Endothelial cell (in vitro differentiated cells): ENCODE results near the gene SDF2. TPM values are rescaled to one million over a fixed set of nuclear protein-coding genes. Genes with fewer than 3 reads are reported as not detected.
"Not testable (repeated sequence)": the region's sequence is repeated elsewhere in the genome, so short reads cannot be mapped to it uniquely, and the experiment has no call there.

Experiments
- DNase-seq: peaks from one replicate; pipeline ENCODE4 v3.0.0; 2021; ENCODE audit warnings: low spot score
- H3K27ac Mint-ChIP-seq: one replicate; pipeline ENCODE4 v1.8.0; 2021; ENCODE audit warnings: mixed read lengths, inconsistent platforms; ENCODE audit not compliant: unreplicated experiment
- H3K27me3 Mint-ChIP-seq: one replicate; pipeline ENCODE4 v1.8.0; 2021; ENCODE audit warnings: mild to moderate bottlenecking, moderate library complexity, mixed read lengths, inconsistent platforms; ENCODE audit not compliant: unreplicated experiment
- H3K36me3 Mint-ChIP-seq: one replicate; pipeline ENCODE4 v1.8.0; 2021; ENCODE audit warnings: mild to moderate bottlenecking, low read depth, mixed read lengths, inconsistent platforms; ENCODE audit not compliant: unreplicated experiment
- H3K4me1 Mint-ChIP-seq: one replicate; pipeline ENCODE4 v1.8.0; 2021; ENCODE audit warnings: mild to moderate bottlenecking, mixed read lengths, inconsistent platforms; ENCODE audit not compliant: unreplicated experiment
- H3K4me3 Mint-ChIP-seq: one replicate; pipeline ENCODE4 v1.8.0; 2021; ENCODE audit warnings: mild to moderate bottlenecking, mixed read lengths, inconsistent platforms; ENCODE audit not compliant: unreplicated experiment
- H3K9me3 Mint-ChIP-seq: one replicate; pipeline ENCODE4 v1.8.0; 2021; ENCODE audit warnings: mixed read lengths, inconsistent platforms; ENCODE audit not compliant: unreplicated experiment
- total RNA-seq: library from RNA; stranded (reverse); fragmentation: NEBNext Ultra II Directional; extraction: Animal tissue kit (Norgen Biotek cat#: 25700); gene quantifications from one replicate; pipeline ENCODE4 v1.2.1, GENCODE V29; 2021; ENCODE audit not compliant: unreplicated experiment
- TF ChIP-seq, protein P1 (sequence below): fragments of 200-600 bp; sonication (generic); IDR thresholded peaks from one replicate; pipeline ENCODE4 v1.5.0; 2021; ENCODE audit warnings: antibody characterized with exemption; ENCODE audit not compliant: unreplicated experiment

Gene SDF2
- total RNA-seq, 1 donor from 2014 or later, result 52.8 TPM

- no peak overlapping the region for H3K4me3 Mint-ChIP-seq
- TF ChIP-seq, protein P1, sequence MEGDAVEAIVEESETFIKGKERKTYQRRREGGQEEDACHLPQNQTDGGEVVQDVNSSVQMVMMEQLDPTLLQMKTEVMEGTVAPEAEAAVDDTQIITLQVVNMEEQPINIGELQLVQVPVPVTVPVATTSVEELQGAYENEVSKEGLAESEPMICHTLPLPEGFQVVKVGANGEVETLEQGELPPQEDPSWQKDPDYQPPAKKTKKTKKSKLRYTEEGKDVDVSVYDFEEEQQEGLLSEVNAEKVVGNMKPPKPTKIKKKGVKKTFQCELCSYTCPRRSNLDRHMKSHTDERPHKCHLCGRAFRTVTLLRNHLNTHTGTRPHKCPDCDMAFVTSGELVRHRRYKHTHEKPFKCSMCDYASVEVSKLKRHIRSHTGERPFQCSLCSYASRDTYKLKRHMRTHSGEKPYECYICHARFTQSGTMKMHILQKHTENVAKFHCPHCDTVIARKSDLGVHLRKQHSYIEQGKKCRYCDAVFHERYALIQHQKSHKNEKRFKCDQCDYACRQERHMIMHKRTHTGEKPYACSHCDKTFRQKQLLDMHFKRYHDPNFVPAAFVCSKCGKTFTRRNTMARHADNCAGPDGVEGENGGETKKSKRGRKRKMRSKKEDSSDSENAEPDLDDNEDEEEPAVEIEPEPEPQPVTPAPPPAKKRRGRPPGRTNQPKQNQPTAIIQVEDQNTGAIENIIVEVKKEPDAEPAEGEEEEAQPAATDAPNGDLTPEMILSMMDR, result no peak
- H3K4me1 Mint-ChIP-seq, result peaks cover 16% of the 10 kb centered on the region
- no peaks in the 10 kb centered on the region for H3K9me3 Mint-ChIP-seq
- H3K27ac Mint-ChIP-seq, result no peak overlapping the region
- H3K27me3 Mint-ChIP-seq, result peaks cover 8% of the 10 kb centered on the region
- H3K36me3 Mint-ChIP-seq, result peaks cover 37% of the 10 kb centered on the region
- no peak for DNase-seq
Observed at GRCh38 chr17:28669918-28670317, 8.2 kb upstream of the SDF2 start.

DNA sequence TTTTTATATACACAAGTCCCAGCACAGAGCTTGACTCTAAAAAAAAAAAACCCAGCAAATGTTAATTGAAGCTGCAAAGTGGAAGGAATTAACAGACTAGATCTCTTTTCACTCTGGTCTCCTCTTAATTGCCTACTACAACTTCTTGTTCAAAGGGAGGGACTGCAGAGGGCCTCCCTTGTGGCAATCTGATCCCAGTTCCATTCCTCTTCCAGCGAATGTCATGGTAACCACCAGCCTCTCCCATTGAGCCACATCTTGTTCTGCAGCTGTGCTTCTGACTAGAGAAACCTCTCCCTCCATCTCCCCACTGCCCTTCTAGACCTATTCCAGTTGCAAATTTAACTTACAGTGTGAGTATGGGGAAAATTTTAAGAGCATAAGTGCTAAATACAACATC is 6.2 kb upstream of the SDF2 start:
- Mint-ChIP-seq H3K9me3 (no peaks in the 10 kb centered on the region), H3K27ac (no peak overlapping the region), H3K4me3 (no peak overlapping the region), H3K36me3 (peaks cover 25% of the 10 kb centered on the region), H3K4me1 (peaks cover 18% of the 10 kb centered on the region), H3K27me3 (peaks cover 4% of the 10 kb centered on the region)
- no peak for DNase-seq
- TF ChIP-seq, protein P1, result no peak

DNA sequence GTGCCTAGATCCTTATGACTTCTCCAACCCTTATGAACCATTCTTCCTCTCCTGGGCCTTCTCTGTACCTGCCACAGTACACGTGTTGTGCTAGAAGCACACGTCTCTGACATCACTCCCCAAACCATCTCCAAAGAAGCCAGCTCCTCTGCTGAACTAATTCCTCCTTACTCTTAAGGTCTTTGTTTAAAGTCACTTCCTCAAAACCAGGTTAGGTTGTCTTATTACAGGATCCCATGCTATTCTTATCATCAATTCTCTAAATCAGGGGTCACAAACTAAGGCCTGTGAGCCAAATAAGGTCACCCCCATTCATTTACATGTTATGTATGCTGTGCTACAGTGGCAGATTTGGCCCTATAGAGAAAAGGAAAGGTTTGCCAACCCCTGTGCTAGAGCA is 4.3 kb upstream of the SDF2 start:
- Mint-ChIP-seq H3K27me3 (peaks cover 9% of the 10 kb centered on the region), H3K36me3 (peaks cover 23% of the 10 kb centered on the region), H3K4me3 (no peak overlapping the region), H3K27ac (no peak overlapping the region), H3K9me3 (no peaks in the 10 kb centered on the region), H3K4me1 (peaks cover 27% of the 10 kb centered on the region)
- DNase-seq, result no peak
- TF ChIP-seq, protein P1, result no peak

- Mint-ChIP-seq H3K4me1 (peaks cover 35% of the 10 kb centered on the region), H3K4me3 (peak overlapping the region; percentile 100), H3K36me3 (peaks cover 30% of the 10 kb centered on the region), H3K27me3 (peaks cover 11% of the 10 kb centered on the region), H3K9me3 (no peaks in the 10 kb centered on the region), H3K27ac (peak overlapping the region; percentile 100)
- TF ChIP-seq, protein P1, result no peak
- DNase-seq, result no peak
Observed at GRCh38 chr17:28663723-28664122, 2.0 kb upstream of the SDF2 start.

DNA sequence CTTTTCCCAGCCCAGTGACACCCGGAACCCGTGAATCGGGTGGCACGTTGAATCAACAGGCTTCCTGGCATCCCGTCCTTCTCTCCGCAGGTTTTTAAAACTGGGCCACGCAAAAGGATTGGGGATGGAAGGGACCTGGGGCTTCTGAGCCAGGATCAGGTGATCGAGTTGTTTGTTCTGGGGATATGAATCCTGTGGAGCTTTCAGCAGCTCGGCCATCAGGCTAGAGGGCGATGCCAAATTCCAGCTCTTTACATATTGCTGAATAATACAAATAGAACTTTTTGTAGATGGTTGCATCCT is 772 bp upstream of the SDF2 start:
- H3K36me3 Mint-ChIP-seq, result peaks cover 41% of the 10 kb centered on the region

DNA sequence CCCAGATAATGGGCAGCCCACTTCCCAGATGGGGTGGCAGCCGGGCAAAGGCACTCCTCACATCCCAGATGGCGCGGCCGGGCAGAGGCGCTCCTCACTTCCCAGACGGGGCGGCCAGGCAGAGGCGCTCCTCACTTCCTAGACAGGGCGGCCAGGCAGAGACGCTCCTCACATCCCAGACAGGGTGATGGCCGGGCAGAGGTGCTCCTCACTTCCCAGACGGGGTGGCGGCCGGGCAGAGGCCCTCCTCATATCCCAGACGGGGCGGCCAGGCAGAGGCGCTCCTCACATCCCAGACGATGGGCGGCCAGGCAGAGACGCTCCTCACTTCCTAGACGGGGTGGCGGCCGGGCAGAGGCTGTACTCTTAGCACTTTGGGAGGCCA is 2.2 kb downstream of the SDF2 start:
- Mint-ChIP-seq H3K27me3 (peaks cover 13% of the 10 kb centered on the region), H3K4me1 (peaks cover 28% of the 10 kb centered on the region), H3K36me3 (peaks cover 32% of the 10 kb centered on the region)
- not testable (repeated sequence) for H3K9me3 Mint-ChIP-seq, H3K27ac Mint-ChIP-seq, H3K4me3 Mint-ChIP-seq, DNase-seq

More for the DNA sequence above, 772 bp upstream of the SDF2 start:
- Mint-ChIP-seq H3K27ac (peak overlapping the region; percentile 100), H3K27me3 (peaks cover 13% of the 10 kb centered on the region), H3K9me3 (no peaks in the 10 kb centered on the region), H3K4me1 (peaks cover 35% of the 10 kb centered on the region), H3K4me3 (peak overlapping the region; percentile 100)
- TF ChIP-seq, protein P1, result no peak
- DNase-seq, result no peak

DNA sequence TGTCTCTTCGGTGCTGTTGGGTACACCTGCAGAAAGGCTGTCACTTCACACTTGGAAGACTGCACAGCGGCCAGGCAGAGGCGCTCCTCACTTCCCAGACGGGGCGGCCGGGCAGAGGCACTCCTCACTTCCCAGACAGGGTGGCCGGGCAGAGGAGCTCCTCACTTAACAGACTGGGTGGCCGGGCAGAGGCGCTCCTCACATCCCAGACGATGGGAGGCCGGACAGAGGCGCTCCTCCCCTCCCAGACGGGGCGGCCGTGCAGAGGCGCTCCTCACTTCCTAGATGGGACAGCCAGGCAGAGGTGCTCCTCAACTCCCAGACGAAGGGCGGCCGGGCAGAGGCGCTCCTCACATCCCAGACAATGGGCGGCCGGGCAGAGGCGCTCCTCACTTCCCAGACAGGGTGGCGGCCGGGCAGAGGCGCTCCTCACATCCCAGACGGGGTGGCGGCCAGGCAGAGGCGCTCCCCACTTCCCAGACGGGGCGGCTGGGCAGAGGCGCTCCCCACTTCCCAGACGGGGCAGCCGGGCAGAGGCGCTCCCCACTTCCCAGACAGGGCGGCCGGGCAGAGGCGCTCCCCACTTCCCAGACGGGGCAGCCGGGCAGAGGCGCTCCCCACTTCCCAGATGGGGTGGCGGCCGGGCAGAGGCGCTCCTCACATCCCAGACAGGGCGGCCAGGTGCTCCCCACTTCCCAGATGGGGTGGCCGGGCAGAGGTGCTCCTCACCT is 2.8 kb downstream of the SDF2 start:
- H3K27ac Mint-ChIP-seq, H3K9me3 Mint-ChIP-seq, DNase-seq, H3K4me3 Mint-ChIP-seq: not testable (repeated sequence)
- H3K4me1 Mint-ChIP-seq, result peaks cover 25% of the 10 kb centered on the region
- H3K27me3 Mint-ChIP-seq, result peaks cover 13% of the 10 kb centered on the region
- peaks cover 32% of the 10 kb centered on the region for H3K36me3 Mint-ChIP-seq
